HG02884 (cell line): ENCODE data around the gene BCO1.

Source experiments
- ATAC-seq: cut with Tn5 transposase; IDR thresholded peaks from one replicate; pipeline ENCODE4 v1.9.1; 2021; ENCODE audit warnings: mild to moderate bottlenecking, moderate library complexity; ENCODE audit not compliant: unreplicated experiment

The BCO1 gene

GRCh38 chr16:81275064-81275532, 36.6 kb downstream of the BCO1 start:
- no peak for ATAC-seq

GRCh38 chr16:81275795-81276194, 37.3 kb downstream of the BCO1 start:
- no peak for ATAC-seq

GRCh38 chr16:81276323-81276722, 37.8 kb downstream of the BCO1 start:
- ATAC-seq, result no peak

GRCh38 chr16:81277541-81278080, 39.1 kb downstream of the BCO1 start:
- no peak for ATAC-seq

GRCh38 chr16:81278526-81278925, 40.0 kb downstream of the BCO1 start:
- ATAC-seq, result no peak

- no peak for ATAC-seq
Observed at GRCh38 chr16:81279392-81279791, 40.9 kb downstream of the BCO1 start.

- ATAC-seq, result no peak
Observed at GRCh38 chr16:81280393-81280792, 41.9 kb downstream of the BCO1 start.

- ATAC-seq, result no peak
Observed at GRCh38 chr16:81283044-81283443, 44.6 kb downstream of the BCO1 start.

- ATAC-seq, result no peak
Observed at GRCh38 chr16:81284995-81285600, 46.6 kb downstream of the BCO1 start.

- no peak for ATAC-seq
Observed at GRCh38 chr16:81286190-81286589, 47.7 kb downstream of the BCO1 start.

- no peak for ATAC-seq
Observed at GRCh38 chr16:81291117-81291516, 52.6 kb downstream of the BCO1 start.

GRCh38 chr16:81292936-81293335, 54.4 kb downstream of the BCO1 start:
- ATAC-seq, result no peak

GRCh38 chr16:81293909-81294802, 55.7 kb downstream of the BCO1 start:
- no peak for ATAC-seq

GRCh38 chr16:81296631-81297030, 58.1 kb downstream of the BCO1 start:
- no peak for ATAC-seq

GRCh38 chr16:81307770-81308169, 69.3 kb downstream of the BCO1 start:
- ATAC-seq, result no peak

- ATAC-seq, result no peak
Observed at GRCh38 chr16:81310045-81310644, 71.7 kb downstream of the BCO1 start.

- no peak for ATAC-seq
Observed at GRCh38 chr16:81311762-81312161, 73.3 kb downstream of the BCO1 start.

- no peak for ATAC-seq
Observed at GRCh38 chr16:81313701-81314602, 75.5 kb downstream of the BCO1 start.

- peak; percentile 94 for ATAC-seq
Observed at GRCh38 chr16:81314603-81315270, 76.2 kb downstream of the BCO1 start, which contains the start of gene GAN. Gene GAN (plus strand): TSS chr16:81314962. CDS start chr16:81315114, 152 bp downstream.
